ENCODE measurements around the gene CLPTM1.

Gene CLPTM1

GRCh38 chr19:44984005-44984404, 28.8 kb downstream of the CLPTM1 start:
- Histone ChIP-seq H3K4me2 (no peak overlapping the region), H3K27me3 (ENCODE audit: insufficient read depth, low read depth) (no peaks in the 10 kb centered on the region), H3K4me1 (ENCODE audit: low read depth, poor library complexity, severe bottlenecking) (peaks cover 5% of the 10 kb centered on the region), H3K79me2 (ENCODE audit: insufficient read depth, low read depth) (no peaks in the 10 kb centered on the region), H3K4me3 (IDR thresholded peaks at IDR 0.05; ENCODE audit: insufficient read depth, low read depth, low read length) (no peak overlapping the region), H3K36me3 (ENCODE audit: insufficient read depth) (no peaks in the 10 kb centered on the region; the same call in 1 of the 2 replicates), H4K20me1 (ENCODE audit: insufficient read depth) (no peaks in the 10 kb centered on the region), H3K9ac (no peak overlapping the region), H2AFZ (ENCODE audit: low read depth) (no peak overlapping the region), H3K27ac (no peak overlapping the region; the same call in 1 of the 2 replicates)
- TF ChIP-seq CTCF (conservative IDR thresholded peaks at IDR 0.05; ENCODE audit: low read depth, low read length): no peak

DNA sequence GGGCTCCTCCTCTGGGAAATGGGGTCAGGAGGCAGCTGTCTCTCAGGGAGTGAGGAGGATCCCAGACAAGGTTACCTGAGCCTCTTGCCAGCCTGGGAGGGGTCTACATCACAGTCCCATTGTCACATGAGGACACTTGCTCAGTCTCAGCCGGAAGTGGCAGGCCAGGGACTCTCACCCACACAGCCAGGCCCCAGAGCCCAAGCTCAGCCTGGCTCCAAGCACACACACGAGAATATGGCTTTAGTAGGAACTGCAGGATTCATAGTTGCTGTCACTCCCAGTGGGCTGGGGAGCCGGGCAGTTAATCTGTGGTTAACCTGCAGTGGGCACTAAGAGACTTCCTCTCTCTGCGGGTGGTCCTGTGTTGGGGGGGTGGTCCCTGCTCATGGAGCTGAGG, 30.3 kb downstream of the CLPTM1 start:
- Histone ChIP-seq H3K4me1 (ENCODE audit: low read depth, poor library complexity, severe bottlenecking) (peaks cover 17% of the 10 kb centered on the region), H3K27me3 (ENCODE audit: insufficient read depth, low read depth) (no peaks in the 10 kb centered on the region), H3K79me2 (ENCODE audit: insufficient read depth, low read depth) (no peaks in the 10 kb centered on the region), H2AFZ (ENCODE audit: low read depth) (no peak overlapping the region), H3K36me3 (ENCODE audit: insufficient read depth) (no peaks in the 10 kb centered on the region), H4K20me1 (ENCODE audit: insufficient read depth) (no peaks in the 10 kb centered on the region), H3K9ac (no peak overlapping the region), H3K27ac (no peak overlapping the region), H3K4me2 (no peak overlapping the region), H3K4me3 (IDR thresholded peaks at IDR 0.05; ENCODE audit: insufficient read depth, low read depth, low read length) (no peak overlapping the region)
- TF ChIP-seq CTCF (conservative IDR thresholded peaks at IDR 0.05; ENCODE audit: low read depth, low read length): no peak

DNA sequence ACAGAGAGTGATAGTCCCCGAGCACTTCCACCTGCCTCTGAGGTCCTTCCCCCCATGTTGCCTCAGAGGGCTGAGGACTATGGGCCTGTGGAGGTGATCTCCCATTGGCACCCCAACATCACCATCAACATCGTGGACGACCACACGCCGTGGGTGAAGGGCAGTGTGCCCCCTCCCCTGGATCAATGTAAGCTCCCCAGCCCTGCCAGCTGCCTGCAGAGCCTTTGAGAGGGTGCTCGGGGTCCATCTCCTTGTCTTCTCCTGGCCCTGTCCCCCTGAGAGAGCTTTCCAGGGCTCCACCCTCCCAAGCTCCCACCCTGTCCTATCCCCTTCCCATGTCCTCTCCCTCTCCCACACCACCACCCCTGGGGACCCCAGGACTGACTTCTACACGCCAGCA, 31.2 kb downstream of the CLPTM1 start:
- Histone ChIP-seq H3K4me3 (IDR thresholded peaks at IDR 0.05; ENCODE audit: insufficient read depth, low read depth, low read length) (no peak overlapping the region), H4K20me1 (ENCODE audit: insufficient read depth) (no peaks in the 10 kb centered on the region), H3K4me2 (no peak overlapping the region), H3K27ac (no peak overlapping the region), H3K27me3 (ENCODE audit: insufficient read depth, low read depth) (no peaks in the 10 kb centered on the region), H3K36me3 (ENCODE audit: insufficient read depth) (no peaks in the 10 kb centered on the region), H2AFZ (ENCODE audit: low read depth) (no peak overlapping the region), H3K79me2 (ENCODE audit: insufficient read depth, low read depth) (no peaks in the 10 kb centered on the region), H3K9ac (no peak overlapping the region), H3K4me1 (ENCODE audit: low read depth, poor library complexity, severe bottlenecking) (peaks cover 22% of the 10 kb centered on the region)
- TF ChIP-seq CTCF (conservative IDR thresholded peaks at IDR 0.05; ENCODE audit: low read depth, low read length): no peak

GRCh38 chr19:44987148-44987675, 32.0 kb downstream of the CLPTM1 start:
- Histone ChIP-seq H4K20me1 (ENCODE audit: insufficient read depth) (no peaks in the 10 kb centered on the region), H3K36me3 (ENCODE audit: insufficient read depth) (no peaks in the 10 kb centered on the region)
- no peak for TF ChIP-seq CTCF (conservative IDR thresholded peaks at IDR 0.05; ENCODE audit: low read depth, low read length)

More at GRCh38 chr19:44987148-44987675, 32.0 kb downstream of the CLPTM1 start:
- Histone ChIP-seq H3K27me3 (ENCODE audit: insufficient read depth, low read depth) (no peaks in the 10 kb centered on the region), H2AFZ (ENCODE audit: low read depth) (no peak overlapping the region), H3K79me2 (ENCODE audit: insufficient read depth, low read depth) (no peaks in the 10 kb centered on the region), H3K9ac (no peak overlapping the region), H3K4me2 (no peak overlapping the region), H3K4me1 (ENCODE audit: low read depth, poor library complexity, severe bottlenecking) (peaks cover 22% of the 10 kb centered on the region), H3K27ac (no peak overlapping the region), H3K4me3 (IDR thresholded peaks at IDR 0.05; ENCODE audit: insufficient read depth, low read depth, low read length) (no peak overlapping the region)

Data from KMS-11 (cell line).